Left renal pelvis (tissue), 4 donors: ENCODE measurements around the gene HHAT. TPM values are rescaled to one million over a fixed set of nuclear protein-coding genes. Genes with fewer than 3 reads are reported as not detected.

Source experiments
- DNase-seq, 4 donors: peaks; one replicate each; pipeline ENCODE4 v3.0.0-alpha.2; 2013; ENCODE audit warnings: low read depth in 4 of 4, low spot score in 3 of 4
- polyA plus RNA-seq, 4 donors: library from polyadenylated mRNA; unstranded; fragments of 120-200 nt; gene quantifications; one replicate each; pipeline ENCODE4 v1.2.1, GENCODE V29; 2013; ENCODE audit not compliant: insufficient read length in 4 of 4

The HHAT gene
- polyA plus RNA-seq, 4 donors = 11.8 to 14.6 (median 14.2) TPM

DNA sequence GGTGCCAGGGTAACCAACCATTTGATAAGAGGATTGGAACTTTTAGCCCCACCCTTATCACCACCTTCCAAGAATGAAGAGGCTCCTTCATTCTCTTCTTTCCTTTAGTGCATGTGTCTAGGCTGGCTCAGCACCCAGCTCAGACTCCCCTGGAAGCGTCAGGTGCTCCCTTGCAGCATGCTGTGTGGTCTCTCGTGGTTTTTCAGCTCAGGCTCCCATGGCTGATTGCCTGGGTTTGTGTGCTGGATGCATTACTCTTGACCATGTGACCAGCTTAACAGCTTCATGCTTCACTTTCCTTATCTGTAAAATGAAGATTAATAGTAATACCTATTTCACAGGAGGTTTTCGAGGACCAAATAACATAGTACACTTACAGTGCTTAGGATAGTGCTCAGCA lies 198.4 kb downstream of the HHAT start:
- DNase-seq = no peak

GRCh38 chr1:210531475-210532222 lies 202.9 kb downstream of the HHAT start:
- DNase-seq = no peak

- no peak for DNase-seq
Observed at GRCh38 chr1:210532223-210532598, 203.5 kb downstream of the HHAT start.

GRCh38 chr1:210535761-210536160 lies 207.1 kb downstream of the HHAT start:
- no peak for DNase-seq

DNA sequence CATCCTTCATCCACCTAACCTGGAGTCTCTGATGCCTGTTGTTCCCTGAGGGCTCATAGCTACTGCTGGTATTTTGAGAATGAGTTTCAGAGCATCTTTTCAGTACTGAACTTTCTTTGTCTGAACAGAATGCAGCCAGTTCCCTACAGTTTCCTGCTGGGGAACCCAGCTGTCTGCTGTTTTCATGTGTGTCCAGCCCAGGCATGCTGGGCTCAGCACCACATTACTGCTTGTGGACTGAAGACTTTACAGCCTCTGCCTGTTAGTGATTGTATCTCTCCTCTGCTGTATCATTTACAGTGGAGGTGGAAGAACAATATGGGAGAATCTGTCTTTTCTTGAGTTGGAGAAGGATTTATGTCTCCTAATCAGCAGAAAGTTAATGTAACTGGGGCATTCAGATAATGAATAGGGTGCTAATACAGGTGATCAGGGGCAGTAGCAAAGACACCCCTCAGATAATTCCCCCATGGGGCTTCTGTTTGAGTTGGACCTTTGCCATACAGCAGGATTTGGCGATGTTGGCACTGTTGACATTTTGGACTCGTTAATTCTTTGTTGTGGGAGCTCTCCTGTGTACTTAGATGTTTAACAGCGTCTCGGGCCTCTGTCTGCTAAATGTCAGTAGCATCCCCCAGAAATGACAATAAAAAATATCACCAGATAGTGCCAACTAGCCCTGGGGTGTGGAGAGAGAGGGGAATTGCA lies 207.7 kb downstream of the HHAT start:
- DNase-seq = no peak

DNA sequence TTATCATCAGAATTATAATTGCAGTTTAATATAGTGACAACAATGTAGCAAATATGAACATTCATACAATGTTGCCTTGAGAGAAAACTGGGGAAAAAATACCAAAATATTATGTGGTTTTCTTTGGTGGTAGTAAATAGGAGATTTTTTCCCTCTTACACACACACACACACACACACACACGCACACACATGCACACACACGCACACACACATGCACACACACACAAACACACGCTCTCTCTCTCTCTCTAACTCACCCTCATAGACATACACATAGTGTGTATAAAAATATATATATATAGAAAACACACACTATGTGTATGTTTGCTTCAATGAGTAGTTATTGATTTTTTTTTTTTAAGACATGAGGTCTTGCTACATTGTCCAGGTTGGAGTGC lies 211.6 kb downstream of the HHAT start:
- no peak for DNase-seq

GRCh38 chr1:210541680-210542358 lies 213.1 kb downstream of the HHAT start:
- no peak for DNase-seq

DNA sequence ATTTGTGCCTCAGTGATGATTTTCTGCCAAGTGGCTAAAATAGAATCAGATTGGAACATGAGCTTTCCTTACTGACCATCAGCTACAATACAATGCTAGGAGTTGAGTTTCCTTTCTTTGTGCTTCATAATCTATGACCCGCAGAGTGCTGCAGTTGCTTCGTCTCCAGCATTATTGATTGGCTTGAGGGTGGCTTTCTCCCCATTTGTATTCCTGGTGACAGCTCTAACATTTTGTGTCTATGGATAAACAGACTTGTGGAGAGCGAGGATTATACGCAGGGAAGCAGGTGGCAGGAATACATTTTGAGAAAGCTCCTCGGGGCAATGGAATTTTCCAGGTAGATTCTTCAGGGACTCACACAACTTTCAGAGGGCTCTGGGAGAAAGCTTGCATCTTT lies 223.2 kb downstream of the HHAT start:
- DNase-seq = no peak

GRCh38 chr1:210553711-210554110 lies 225.0 kb downstream of the HHAT start:
- no peak for DNase-seq

- no peak for DNase-seq
Observed at GRCh38 chr1:210554382-210554781, 225.7 kb downstream of the HHAT start.

DNA sequence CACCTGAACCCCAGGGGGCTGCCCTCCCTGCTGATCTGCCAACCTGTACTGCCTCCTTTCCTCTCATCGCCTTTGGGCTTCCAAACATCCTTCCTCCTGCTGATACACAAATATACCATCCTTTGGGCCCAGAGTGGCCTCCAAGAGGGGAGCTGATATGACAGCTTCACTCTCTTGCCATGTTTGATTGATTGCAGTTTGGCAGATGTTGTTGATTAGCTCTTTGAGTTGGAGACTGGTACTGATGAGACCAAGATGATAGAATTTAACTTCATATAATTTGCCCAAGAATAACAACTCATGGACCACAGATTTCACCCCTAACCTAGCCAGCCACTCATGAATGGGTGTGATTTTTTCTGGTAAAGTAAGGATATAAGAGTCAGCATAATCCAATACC lies 227.8 kb downstream of the HHAT start:
- no peak for DNase-seq

DNA sequence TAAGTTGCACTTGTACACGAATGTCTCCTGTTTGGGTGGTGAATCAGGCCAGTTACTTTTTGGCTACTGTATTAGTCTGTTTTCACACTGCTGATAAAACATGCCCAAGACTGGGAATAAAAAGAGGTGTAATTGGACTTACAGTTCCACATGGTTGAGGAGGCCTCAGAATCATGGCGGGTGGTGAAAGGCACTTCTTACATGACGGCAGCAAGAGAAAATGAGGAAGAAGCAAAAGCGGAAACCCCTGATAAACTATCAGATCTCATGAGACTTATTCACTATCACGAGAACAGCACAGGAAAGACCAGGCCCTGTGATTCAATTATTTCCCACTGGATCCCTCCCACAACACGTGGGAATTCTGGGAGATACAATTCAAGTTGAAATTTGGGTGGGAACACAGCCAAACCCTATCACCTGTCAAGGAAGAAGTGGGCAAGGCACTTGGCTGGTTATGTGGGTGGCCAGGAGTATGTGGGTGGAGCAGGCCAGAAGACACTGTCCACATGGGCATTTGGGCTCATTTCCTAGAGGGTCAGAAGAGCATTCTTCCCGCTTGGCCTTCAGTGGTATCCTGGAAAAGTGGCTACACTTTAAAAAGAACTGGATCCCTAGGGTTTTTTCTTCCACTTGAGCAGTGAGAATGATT lies 228.8 kb downstream of the HHAT start:
- DNase-seq = no peak

- peak in 2 of 4 donors; percentile 5 to 11 for DNase-seq
Observed at GRCh38 chr1:210558302-210558701, 229.6 kb downstream of the HHAT start.

- DNase-seq = no peak
Observed at GRCh38 chr1:210565306-210565705, 236.6 kb downstream of the HHAT start.

- no peak for DNase-seq
Observed at GRCh38 chr1:210568631-210569030, 239.9 kb downstream of the HHAT start.

DNA sequence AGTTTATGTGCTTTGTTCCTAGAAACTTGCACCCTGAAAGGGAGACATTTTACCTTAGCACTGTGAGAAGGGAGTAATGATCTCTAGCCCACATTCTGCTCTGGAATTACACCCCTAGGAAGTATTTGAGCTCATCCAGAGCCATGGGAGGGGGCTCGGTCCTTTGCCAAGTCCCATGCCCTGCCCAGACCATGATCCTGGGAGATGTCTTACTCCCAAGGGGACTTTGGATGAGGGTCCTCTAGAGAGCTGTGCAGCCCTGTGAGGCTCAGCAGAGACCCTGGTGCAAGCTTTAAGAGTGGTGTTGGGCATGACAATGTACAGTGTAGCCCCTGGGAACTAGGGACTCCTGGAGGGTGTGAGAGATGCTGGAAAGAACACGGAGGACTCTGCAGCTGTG lies 241.4 kb downstream of the HHAT start:
- no peak for DNase-seq

GRCh38 chr1:210571356-210572284 lies 242.9 kb downstream of the HHAT start:
- DNase-seq = no peak

- no peak for DNase-seq
Observed at GRCh38 chr1:210573141-210573540, 244.4 kb downstream of the HHAT start.

DNA sequence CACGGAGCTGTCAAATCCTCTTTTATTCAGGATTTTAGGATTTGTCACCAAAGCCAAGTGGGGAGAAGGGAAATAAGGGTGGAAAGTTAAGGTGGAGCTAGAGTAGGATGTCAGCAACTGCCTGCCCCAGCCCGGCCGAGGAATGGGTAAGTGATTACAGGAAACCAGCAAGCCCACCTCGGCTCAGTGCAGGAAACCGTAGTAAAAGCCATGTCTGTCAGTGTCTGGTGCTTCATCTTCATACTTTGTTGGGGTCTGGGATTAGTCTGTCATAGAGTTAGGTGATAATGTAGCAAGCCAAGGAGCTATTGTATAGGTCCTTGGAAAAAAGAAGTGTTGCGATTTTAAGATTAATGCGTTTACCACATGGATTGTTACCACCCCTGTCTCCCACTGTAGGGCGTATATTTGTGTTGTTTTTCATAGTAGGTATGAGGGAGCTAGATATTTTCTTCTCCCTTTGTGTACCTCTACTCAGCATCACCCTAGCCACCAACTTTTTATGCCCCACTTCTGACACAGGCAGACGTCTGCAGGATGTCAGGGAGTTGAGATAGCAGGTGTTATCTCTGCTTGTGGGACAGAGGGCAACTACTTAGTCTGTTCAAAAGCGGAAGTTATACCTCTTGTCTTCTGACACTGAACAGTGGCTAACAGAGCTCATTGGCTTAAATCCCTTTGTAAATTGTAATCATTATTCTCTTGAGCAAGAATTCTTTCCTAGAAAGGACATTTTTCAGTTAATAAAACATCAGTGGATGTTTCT lies 253.7 kb downstream of the HHAT start:
- no peak for DNase-seq
